GM15510 (cell line): Measurements from ENCODE around the gene CSRNP2.

ENCODE experiments used
- POLR2A ChIP-seq: IDR thresholded peaks from 3 replicates; pipeline ENCODE4 v1.6.1; 2011; ENCODE audit warnings: borderline replicate concordance; ENCODE audit not compliant: insufficient read length; ENCODE audit errors: extremely low read depth

CSRNP2 gene

GRCh38 chr12:51086933-51087332, 3.5 kb upstream of the CSRNP2 start:
- TF ChIP-seq POLR2A, result no peak

GRCh38 chr12:51085757-51086156, 2.4 kb upstream of the CSRNP2 start:
- no peak for TF ChIP-seq POLR2A

GRCh38 chr12:51082561-51083125, 753 bp downstream of the CSRNP2 start:
- no peak for TF ChIP-seq POLR2A

- TF ChIP-seq POLR2A, result no peak
These were observed 2.0 kb downstream of the CSRNP2 start for GRCh38 chr12:51081421-51081820.

- no peak for TF ChIP-seq POLR2A
These were observed 3.3 kb downstream of the CSRNP2 start for GRCh38 chr12:51080136-51080535.

GRCh38 chr12:51077930-51078329, 5.5 kb downstream of the CSRNP2 start:
- TF ChIP-seq POLR2A, result no peak

- no peak for TF ChIP-seq POLR2A
These were observed 7.0 kb downstream of the CSRNP2 start for GRCh38 chr12:51076236-51076930.

GRCh38 chr12:51075390-51075789, 8.0 kb downstream of the CSRNP2 start:
- no peak for TF ChIP-seq POLR2A

GRCh38 chr12:51071663-51072062, 11.7 kb downstream of the CSRNP2 start:
- TF ChIP-seq POLR2A, result no peak

GRCh38 chr12:51070004-51070403, 13.4 kb downstream of the CSRNP2 start:
- no peak for TF ChIP-seq POLR2A

GRCh38 chr12:51067771-51068170, 15.6 kb downstream of the CSRNP2 start:
- no peak for TF ChIP-seq POLR2A

GRCh38 chr12:51067229-51067628, 16.2 kb downstream of the CSRNP2 start:
- no peak for TF ChIP-seq POLR2A

- no peak for TF ChIP-seq POLR2A
These were observed 17.9 kb downstream of the CSRNP2 start for GRCh38 chr12:51065530-51065929.

- no peak for TF ChIP-seq POLR2A
These were observed 20.6 kb downstream of the CSRNP2 start for GRCh38 chr12:51062631-51063397.

- TF ChIP-seq POLR2A, result no peak
These were observed 24.3 kb downstream of the CSRNP2 start for GRCh38 chr12:51059086-51059485.

GRCh38 chr12:51056242-51056641, 27.2 kb downstream of the CSRNP2 start:
- no peak for TF ChIP-seq POLR2A

GRCh38 chr12:51055060-51055459, 28.3 kb downstream of the CSRNP2 start:
- TF ChIP-seq POLR2A, result no peak

GRCh38 chr12:51051787-51052186, 31.6 kb downstream of the CSRNP2 start:
- TF ChIP-seq POLR2A, result no peak
